Measurements from ENCODE around the gene ITK. TPM values are rescaled to one million over a fixed set of nuclear protein-coding genes. Genes with fewer than 3 reads are reported as not detected.

ITK gene
- total RNA-seq, 1 donor from 2014 or later: not detected

DNA sequence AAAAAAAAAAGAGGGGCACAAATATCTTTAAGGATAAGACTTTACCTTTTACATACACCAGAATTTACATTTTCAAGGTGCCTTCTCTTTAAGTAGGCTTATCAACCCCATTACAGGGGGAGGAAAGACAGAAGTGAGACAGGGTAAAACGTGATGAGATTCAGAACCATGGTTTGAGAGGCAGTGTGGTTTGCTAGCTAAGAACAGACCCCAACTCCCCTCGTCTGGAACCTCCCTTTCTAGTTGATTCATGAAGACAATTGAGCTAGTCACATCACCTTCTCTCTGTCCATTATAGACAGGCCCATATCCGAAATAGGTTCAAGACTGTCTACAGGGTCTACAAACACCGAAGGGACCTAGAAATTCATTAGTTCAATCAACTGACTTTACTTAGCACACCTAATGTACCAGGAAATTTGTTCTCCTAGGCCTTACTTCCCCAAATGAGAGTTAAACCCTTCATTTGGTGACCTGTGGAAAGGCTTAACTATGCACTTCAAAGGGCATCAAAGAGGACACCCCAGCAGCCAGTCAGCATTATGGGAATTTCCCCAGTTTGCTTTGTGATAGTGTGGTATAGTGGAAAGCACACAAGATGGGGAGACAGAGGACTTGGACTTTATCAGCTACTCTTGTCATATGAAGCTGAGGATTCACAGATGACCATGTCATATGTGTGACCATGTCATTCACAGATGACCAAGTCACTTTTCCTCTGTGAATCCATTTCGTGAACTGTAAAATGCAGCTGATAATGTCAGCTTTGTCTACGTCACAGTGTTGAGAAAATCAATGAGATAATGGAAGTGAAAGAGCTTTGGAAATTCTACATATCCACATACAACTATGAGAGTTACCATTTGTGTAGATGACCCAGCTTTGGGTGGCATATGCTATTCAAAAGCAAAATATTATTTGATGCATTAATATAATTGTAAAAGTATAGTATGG lies 45.1 kb downstream of the ITK start:
- Histone ChIP-seq H3K79me2 (ENCODE audit: low read depth) (no peaks in the 10 kb centered on the region), H2AFZ (replicated peaks) (no peak overlapping the region), H3K9ac (no peak overlapping the region), H3K4me2 (no peak overlapping the region), H3K36me3 (no peaks in the 10 kb centered on the region), H3K4me3 (no peak overlapping the region), H3K27ac (no peak overlapping the region), H3K27me3 (no peaks in the 10 kb centered on the region), H3K9me3 (ENCODE audit: low read depth) (no peaks in the 10 kb centered on the region), H3K4me1 (no peaks in the 10 kb centered on the region), H4K20me1 (ENCODE audit: low read depth) (no peaks in the 10 kb centered on the region), H3F3A (ENCODE audit: low read depth) (no peaks in the 10 kb centered on the region)
- DNase-seq (ENCODE audit: low spot score): no peak
- H3K27me3 Mint-ChIP-seq (ENCODE audit: insufficient read depth, low read depth): peaks cover 2% of the 10 kb centered on the region
- no peaks in the 10 kb centered on the region for H3K36me3 Mint-ChIP-seq
- H3K27ac Mint-ChIP-seq: no peak overlapping the region
- H3K4me1 Mint-ChIP-seq: no peaks in the 10 kb centered on the region
- no peak for TF ChIP-seq EZH2 (IDR thresholded peaks at IDR 0.05)
- no peak for TF ChIP-seq EZH2phosphoT487 (IDR thresholded peaks at IDR 0.05)
- TF ChIP-seq, protein P1, sequence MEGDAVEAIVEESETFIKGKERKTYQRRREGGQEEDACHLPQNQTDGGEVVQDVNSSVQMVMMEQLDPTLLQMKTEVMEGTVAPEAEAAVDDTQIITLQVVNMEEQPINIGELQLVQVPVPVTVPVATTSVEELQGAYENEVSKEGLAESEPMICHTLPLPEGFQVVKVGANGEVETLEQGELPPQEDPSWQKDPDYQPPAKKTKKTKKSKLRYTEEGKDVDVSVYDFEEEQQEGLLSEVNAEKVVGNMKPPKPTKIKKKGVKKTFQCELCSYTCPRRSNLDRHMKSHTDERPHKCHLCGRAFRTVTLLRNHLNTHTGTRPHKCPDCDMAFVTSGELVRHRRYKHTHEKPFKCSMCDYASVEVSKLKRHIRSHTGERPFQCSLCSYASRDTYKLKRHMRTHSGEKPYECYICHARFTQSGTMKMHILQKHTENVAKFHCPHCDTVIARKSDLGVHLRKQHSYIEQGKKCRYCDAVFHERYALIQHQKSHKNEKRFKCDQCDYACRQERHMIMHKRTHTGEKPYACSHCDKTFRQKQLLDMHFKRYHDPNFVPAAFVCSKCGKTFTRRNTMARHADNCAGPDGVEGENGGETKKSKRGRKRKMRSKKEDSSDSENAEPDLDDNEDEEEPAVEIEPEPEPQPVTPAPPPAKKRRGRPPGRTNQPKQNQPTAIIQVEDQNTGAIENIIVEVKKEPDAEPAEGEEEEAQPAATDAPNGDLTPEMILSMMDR (IDR thresholded peaks at IDR 0.05): no peak
- H3K9me3 Mint-ChIP-seq: no peaks in the 10 kb centered on the region
- H3K4me3 Mint-ChIP-seq: no peak overlapping the region

DNA sequence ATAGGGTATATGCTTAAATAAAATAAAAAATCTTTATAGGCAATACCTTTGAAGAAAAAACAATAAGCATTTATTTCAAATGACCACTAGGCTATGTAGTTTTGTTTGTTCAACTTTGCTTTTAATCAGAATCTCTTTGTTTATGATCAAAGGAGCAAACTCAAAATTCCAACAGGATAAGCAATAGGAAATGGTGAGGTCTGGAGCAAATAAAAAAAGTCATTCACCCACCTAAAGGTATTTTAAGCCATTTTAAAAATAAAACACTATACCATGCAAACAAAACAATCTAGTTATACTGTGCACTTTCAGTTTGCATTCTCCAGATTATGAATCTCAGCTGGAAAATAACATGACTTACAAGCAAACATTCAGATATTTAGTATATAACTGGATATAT lies 50.0 kb downstream of the ITK start:
- no peak overlapping the region for H3K27ac Mint-ChIP-seq
- H3K9me3 Mint-ChIP-seq: no peaks in the 10 kb centered on the region
- no peak for DNase-seq (ENCODE audit: low spot score)
- Histone ChIP-seq H4K20me1 (ENCODE audit: low read depth) (no peaks in the 10 kb centered on the region), H3K27ac (no peak overlapping the region), H3F3A (ENCODE audit: low read depth) (no peaks in the 10 kb centered on the region), H3K4me1 (no peaks in the 10 kb centered on the region), H3K4me3 (no peak overlapping the region), H3K9ac (no peak overlapping the region), H2AFZ (replicated peaks) (no peak overlapping the region), H3K4me2 (no peak overlapping the region), H3K36me3 (no peaks in the 10 kb centered on the region), H3K9me3 (ENCODE audit: low read depth) (no peaks in the 10 kb centered on the region), H3K79me2 (ENCODE audit: low read depth) (no peaks in the 10 kb centered on the region), H3K27me3 (no peaks in the 10 kb centered on the region)
- H3K27me3 Mint-ChIP-seq (ENCODE audit: insufficient read depth, low read depth): peaks cover 2% of the 10 kb centered on the region
- no peaks in the 10 kb centered on the region for H3K4me1 Mint-ChIP-seq
- no peak for TF ChIP-seq EZH2phosphoT487 (IDR thresholded peaks at IDR 0.05)
- H3K4me3 Mint-ChIP-seq: no peak overlapping the region
- no peaks in the 10 kb centered on the region for H3K36me3 Mint-ChIP-seq

DNA sequence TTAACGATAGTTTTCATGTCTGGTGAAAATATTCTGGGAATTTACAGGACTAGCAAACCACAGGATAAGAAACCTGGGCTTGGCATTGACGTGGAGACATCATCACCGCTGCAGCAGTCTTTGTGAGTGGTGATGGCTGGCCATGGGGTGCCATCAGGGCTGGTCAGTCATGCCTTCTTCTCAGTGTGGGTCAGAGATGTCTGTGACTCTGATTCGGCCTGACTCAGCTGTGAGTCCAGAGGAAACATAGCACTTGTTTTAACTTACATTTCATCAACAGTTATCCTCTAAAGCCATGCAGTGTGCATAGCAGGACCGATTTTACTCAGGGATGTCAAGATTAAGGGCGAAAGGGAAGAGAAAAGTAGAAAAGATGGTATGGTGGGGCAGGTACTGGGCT lies 52.1 kb downstream of the ITK start:
- no peak overlapping the region for H3K9ac ChIP-seq
- no peaks in the 10 kb centered on the region for H3K9me3 ChIP-seq (ENCODE audit: low read depth)
- TF ChIP-seq EZH2 (IDR thresholded peaks at IDR 0.05) (no peak), EZH2phosphoT487 (IDR thresholded peaks at IDR 0.05) (no peak)
- TF ChIP-seq, protein P1 (IDR thresholded peaks at IDR 0.05): no peak
- H3K79me2 ChIP-seq (ENCODE audit: low read depth): no peaks in the 10 kb centered on the region
- peaks cover 2% of the 10 kb centered on the region for H3K27me3 Mint-ChIP-seq (ENCODE audit: insufficient read depth, low read depth)
- no peaks in the 10 kb centered on the region for H3K4me1 Mint-ChIP-seq
- no peaks in the 10 kb centered on the region for H3F3A ChIP-seq (ENCODE audit: low read depth)
- H3K36me3 ChIP-seq: no peaks in the 10 kb centered on the region
- H3K4me3 ChIP-seq: no peak overlapping the region
- H3K4me3 Mint-ChIP-seq: no peak overlapping the region
- no peaks in the 10 kb centered on the region for H3K27me3 ChIP-seq
- H3K27ac Mint-ChIP-seq: no peak overlapping the region
- no peak for DNase-seq (ENCODE audit: low spot score)
- no peak overlapping the region for H2AFZ ChIP-seq (replicated peaks)
- no peaks in the 10 kb centered on the region for H4K20me1 ChIP-seq (ENCODE audit: low read depth)
- H3K9me3 Mint-ChIP-seq: no peaks in the 10 kb centered on the region
- no peaks in the 10 kb centered on the region for H3K4me1 ChIP-seq
- no peak overlapping the region for H3K27ac ChIP-seq
- no peaks in the 10 kb centered on the region for H3K36me3 Mint-ChIP-seq
- no peak overlapping the region for H3K4me2 ChIP-seq

DNA sequence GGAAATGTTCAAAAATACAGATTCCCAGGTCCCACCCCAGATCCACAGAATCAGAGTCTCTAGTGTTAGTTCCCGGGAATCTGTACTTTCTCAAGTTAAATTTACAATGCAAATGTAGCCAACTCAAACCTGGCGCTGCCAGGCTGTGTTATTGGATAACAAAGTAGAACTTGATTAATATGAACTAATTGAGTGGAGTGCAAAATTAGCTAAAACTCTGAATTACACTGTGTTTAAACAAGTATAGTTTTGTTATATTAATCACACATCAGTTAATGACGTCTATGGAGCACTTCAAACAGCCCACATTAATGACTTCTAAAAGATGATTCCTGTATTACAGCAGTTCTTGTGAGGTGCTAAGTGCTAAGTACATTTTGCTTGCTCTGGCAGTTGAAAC lies 52.9 kb downstream of the ITK start:
- H3K9me3 Mint-ChIP-seq: no peaks in the 10 kb centered on the region
- no peaks in the 10 kb centered on the region for H3K36me3 Mint-ChIP-seq
- TF ChIP-seq, protein P1 (IDR thresholded peaks at IDR 0.05): no peak
- no peak for TF ChIP-seq EZH2 (IDR thresholded peaks at IDR 0.05)
- TF ChIP-seq EZH2phosphoT487 (IDR thresholded peaks at IDR 0.05): no peak

More for the DNA sequence above, 52.9 kb downstream of the ITK start:
- Mint-ChIP-seq H3K4me1 (no peaks in the 10 kb centered on the region), H3K4me3 (no peak overlapping the region), H3K27ac (no peak overlapping the region), H3K27me3 (ENCODE audit: insufficient read depth, low read depth) (peaks cover 3% of the 10 kb centered on the region)
- Histone ChIP-seq H3K79me2 (ENCODE audit: low read depth) (no peaks in the 10 kb centered on the region), H2AFZ (replicated peaks) (no peak overlapping the region), H3K27me3 (no peaks in the 10 kb centered on the region), H3K9ac (no peak overlapping the region), H3K36me3 (no peaks in the 10 kb centered on the region), H3K4me2 (no peak overlapping the region), H3K27ac (no peak overlapping the region), H3K9me3 (ENCODE audit: low read depth) (no peaks in the 10 kb centered on the region), H3K4me3 (no peak overlapping the region), H4K20me1 (ENCODE audit: low read depth) (no peaks in the 10 kb centered on the region), H3K4me1 (no peaks in the 10 kb centered on the region), H3F3A (ENCODE audit: low read depth) (no peaks in the 10 kb centered on the region)
- DNase-seq (ENCODE audit: low spot score): no peak
